ENCODE data around the gene SSBP4.

Gene SSBP4

DNA sequence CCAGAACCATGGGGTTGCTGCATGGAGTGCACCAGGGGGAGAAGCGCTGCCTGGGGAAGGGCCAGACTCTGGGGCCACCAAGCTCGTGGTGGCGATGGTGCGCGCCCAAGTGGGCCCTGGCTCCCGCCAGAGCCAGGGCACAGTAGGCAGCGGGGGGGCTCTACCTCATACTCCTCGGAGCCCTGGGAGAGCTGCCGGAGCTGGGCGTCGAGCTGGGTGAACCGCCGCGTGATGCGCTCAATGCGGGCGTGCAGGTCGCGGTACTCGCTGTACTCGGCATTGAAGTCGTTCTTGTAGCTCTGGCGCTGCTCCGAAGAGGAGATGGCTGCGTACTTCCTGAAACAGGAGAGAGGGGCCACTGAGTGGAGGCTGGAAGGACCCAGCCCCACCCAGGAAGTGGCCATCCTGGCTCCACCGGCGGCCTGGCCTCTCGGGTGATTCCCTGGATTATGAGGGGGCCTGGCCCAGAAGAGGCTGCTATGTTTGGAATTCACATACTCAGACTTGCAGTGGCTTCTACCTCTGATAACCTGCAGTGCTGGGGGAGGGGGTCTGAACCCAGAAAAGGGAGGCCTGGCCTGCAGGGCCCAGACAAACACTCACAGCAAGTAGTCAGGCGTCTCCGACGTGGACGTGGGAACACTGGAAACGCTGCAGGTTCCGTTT lies 27.1 kb downstream of the SSBP4 start:
- DNase-seq = no peak

DNA sequence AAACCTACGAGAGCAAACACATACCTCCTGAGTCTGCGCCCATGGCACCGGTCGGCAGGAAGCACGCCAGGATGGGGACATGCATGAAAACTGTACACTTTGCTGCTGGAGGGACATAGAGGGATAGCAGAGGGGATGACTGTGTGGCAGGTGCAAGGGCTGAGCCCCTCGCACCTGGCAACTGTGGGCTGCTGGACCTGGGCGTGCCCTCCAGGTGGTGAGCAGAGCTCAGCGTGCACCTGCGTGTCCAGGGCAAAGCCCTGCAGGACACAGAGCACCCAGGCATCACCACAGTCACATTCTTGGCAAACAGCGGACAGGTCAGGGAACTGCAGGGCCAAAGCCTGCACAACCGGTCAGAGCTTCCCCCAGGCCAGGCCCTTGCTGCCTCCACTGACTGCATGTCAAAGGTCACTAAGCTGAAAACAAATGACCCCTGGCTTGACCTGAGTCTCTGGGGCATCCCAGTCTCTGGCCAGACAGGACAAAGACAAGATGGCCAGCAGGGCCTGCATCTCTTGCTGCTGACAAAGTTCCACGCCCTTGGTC lies 27.7 kb downstream of the SSBP4 start:
- no peak for DNase-seq

DNA sequence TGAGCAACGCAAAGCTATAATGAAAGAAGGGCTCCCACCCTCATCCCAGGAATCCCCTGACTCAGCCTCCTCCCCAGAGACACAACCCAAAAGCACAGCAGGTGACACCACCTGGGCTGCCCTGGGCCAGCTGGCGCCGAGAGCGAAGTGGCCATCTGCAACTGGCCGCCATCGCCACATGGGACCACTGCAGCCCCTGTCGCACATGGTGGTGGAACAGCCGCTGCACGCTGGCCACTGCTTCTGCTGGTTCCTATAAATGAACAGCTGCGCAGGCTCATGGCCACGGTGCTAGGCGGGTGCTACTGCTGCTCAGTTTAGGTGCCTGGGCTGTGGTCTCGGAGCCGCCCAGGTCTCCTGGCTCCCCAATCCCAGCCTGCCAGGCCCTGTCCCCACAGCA lies 30.4 kb downstream of the SSBP4 start:
- DNase-seq = no peak

DNA sequence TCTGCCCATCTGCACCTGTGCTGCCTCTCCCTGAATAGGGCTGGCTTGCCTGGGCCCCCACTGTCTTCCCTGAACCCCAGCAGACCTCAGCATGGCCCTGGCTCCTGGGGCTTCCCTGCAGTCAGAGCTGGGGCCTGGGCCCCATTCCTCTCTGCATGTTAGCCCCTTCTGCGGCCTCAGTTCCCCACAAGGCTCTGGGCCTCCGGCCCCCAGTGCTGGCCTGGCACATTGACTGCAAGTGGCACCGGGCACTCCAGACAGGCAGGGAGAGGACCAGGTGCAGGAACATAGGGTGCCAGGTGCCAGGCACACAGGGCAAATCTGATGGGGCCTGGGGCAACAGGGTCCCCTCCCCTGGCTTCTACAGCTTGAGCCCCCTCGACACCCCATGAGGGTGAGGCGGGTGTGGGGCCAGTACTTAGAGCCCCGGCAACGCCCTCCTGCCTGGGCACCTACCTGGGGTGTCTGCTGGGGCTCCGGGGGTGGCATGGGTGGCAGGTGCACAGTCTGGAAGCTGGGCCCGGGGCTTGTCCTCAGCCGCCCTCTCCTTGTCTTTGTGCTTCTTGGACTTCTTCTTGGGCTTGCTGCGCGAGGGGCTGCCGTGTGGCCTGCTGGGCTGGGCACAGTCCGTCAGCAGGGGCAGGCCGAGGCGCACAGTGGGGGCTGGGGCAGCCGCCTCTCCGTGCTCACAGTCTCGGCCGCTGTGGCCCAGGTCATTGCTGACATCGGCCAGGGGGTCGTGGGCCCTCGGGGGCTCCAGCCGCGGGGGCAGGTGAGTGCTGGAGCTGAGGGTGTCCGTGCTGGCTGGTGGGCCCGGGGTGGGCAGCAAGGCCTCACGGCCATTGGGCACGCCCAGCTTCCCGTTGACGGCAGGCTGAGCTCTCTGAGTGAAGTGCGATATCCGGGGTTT lies 31.1 kb downstream of the SSBP4 start:
- no peak for DNase-seq

DNA sequence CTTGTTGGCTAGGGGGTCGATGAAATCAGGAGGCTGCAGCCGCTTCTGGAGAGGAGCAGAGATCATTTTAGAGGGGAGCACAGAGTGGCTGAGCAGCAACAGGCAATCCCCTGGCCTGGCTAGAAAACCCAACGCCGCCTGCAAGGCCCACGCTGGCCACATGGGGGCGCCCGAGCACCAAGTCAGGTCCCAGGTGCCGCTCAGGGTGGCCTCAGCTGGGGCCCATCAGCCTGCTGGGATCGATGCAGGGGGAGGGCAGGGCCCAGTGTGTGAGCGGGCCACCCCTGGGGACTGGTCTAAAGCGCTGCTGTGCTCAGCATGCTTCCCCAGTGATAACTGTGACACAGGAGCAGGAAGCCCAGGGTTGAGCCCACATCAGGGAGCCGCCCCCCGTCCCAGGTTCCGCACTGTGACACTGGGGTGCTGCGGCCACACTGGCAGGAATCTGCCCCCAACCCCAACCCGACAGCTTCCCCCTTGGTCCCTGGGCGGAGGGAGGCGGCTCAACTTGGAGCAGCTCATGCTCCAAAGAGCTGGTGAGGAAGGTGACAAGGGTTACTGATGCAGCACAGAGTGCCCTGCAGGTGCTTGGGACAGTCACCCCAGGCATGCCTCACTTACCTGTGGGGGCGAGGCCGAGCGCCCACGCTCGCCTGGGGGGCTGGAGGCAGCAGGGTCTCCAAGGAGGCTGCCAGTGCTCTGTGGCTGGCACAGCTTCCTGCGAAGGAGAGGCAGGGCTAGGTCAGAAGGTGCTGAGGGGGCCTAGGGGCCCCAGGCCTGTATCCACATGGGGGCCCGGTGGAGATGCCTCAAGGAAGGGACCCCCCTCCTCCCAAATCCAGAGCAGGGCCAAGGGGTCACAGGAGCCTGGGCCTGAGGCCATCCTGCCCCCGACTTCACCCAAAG lies 32.0 kb downstream of the SSBP4 start:
- peak in 1 of 2 experiments; percentile 75 for DNase-seq

DNA sequence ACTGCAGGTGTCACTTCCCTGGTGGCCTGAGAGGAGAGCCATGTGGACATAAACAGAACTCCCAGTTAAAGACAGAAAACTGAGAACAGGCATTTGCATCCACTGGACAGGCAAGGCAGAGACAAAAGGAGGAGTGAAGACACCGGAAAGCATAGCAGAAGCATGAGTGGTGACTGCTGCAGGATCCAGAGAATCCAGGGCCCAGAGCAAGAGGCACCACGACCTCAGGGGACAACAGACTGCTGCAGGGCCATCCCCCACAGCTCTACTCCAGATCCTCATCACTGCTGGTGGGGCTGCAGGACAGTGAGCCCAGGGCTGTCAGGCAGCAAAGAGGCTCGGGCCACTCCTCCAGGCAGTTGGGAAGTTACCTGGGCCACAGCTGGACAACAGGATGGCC lies 33.2 kb downstream of the SSBP4 start:
- no peak for DNase-seq

DNA sequence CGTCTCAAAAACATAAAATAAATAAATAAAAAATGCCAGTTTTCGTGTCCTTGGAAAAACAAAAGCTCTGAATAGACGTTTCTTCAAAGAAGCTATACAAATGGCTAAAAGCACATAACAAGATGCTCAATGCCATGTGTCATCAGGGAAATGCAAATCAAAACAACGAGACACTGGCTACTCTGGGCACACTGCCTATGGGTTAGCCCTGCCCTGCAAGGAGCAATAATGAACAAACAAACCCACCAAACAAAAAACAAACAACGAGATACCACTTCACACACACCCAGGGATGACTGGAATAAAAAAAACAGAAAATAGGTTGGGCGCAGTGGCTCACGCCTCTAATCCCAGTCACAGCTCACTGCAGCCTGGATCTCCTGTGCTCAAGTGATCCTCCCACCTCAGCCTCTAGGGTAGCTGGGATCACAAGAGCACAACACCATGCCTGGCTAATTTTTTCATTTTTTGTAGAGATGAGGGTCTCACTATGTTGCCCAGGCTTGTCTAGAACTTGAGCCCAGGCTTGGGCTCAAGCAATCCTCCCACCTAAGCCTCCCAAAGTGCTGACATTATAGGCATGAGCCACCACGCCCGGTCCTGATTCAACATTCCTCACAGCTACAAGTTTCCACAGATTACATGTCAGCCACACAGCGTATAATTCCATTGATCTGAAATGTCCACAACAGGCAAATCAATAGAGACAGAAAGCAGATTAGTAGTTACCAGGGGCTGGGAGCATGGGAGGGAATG lies 34.2 kb downstream of the SSBP4 start:
- no peak for DNase-seq

DNA sequence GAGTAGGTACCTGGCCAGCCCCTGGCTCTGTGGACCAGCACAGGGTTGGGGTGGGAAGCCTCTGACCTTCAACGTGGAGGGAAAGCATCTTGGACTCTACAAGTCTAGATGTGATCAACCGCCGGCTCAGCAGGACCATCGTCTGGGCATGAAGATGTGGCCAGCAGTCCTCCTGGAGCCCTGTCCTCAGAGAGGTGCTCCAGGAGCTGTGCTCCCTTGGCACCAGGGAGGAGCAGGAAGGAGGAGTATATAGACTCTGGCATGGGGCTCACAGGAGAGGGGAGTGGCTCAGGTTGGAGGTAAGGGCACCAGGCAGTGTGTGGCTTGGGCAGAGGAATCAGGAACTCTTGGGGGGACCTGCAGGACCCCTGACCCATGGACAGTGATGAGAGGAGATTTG lies 37.1 kb downstream of the SSBP4 start:
- DNase-seq = no peak

DNA sequence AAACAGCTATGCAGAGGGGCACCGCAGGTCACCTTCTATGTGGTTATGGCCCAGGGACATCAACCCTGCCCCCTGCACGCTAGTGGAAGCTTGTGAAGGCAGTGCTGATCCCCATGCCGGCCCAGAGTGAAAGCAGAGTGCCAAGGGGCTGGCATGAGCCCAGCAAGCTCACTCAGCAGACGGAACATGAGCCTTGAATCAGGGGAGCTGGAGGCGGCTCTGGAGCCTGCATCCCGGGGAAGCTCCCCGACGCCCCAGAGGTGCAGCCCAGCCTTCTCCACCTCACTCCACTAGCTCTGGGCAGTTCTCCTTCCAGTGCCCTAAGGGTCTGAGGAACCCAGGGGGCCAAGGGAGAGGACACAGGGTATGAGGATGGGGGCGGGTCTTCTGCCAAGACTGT lies 37.8 kb downstream of the SSBP4 start:
- DNase-seq = no peak

DNA sequence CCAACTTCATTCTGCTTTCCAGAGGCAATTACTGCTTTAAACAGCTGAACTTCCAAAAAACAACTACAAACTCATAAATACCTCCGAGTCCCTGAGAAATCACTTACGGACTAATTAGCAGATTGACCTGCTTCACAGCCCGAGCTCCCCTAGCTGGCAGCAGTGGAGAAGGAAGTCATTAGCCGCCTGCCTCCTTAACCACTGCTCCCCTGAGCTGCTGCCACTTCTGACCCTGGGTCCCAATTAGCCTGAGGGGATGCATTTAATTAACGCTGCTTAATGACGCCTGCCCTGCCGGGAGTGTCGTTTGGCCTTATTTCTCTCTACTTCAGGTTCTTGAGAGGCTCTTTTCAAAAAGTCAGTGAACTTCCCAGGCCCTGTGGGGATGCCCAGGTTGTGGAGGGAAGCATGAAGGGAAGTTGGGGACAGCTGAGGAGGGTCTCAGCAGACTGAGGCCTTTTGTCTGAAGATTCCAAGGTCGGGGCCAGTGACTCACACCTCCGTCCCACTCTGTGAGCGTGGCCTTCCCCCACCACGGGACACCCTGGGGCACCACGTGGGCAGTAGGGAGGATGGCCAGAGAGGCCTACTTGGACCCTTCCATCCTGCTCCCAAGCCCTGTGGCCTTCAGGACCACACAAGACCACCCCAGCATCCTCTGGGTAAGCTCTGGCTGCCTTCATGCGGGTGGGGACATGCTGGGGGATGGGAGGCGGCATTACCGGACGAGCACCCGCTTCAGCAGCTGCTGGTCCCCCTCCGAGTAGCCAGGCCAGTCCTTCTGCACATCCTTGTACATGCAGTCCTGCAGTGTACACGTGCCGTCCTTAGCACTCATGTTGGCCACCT lies 38.5 kb downstream of the SSBP4 start:
- DNase-seq = no peak

DNA sequence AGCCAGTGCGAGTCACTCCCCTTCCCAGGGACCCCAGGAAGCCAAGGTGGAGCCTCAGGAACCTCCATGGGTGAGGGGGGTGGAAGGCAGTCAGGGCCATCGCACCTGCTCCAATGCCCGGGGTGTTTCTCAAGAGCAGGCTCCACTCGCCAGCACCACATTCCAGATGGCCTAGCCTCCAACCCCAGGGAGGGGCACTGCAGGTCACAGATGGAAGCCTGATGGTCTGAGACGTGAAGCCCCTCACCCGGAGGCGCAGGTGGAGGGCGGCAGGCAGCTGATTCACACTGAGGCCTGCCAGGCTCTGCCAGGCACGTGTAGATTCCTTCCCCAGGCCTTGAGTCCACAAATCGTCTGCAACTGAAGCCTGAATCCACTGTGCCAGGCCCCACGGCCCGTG lies 41.7 kb downstream of the SSBP4 start:
- DNase-seq = no peak

DNA sequence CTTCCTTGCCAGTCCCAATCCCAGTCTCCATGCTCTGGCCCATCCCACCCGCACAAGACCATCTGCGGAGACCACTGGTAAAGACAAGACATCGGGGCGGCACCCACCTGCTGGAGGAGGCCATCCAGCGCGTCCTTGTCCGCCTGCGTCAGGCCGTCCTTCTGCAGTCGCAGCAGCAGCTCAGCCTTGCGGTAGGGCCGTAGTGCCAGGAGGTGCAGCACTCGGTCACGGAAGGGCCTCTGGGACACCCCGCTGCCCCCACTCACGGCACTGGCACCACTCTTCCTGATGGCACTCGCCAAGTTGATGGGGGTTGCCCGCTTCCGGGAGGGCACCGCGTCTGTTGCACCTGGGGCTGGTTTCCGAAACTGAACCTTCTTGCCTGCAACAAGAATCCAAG lies 42.3 kb downstream of the SSBP4 start:
- DNase-seq = no peak

DNA sequence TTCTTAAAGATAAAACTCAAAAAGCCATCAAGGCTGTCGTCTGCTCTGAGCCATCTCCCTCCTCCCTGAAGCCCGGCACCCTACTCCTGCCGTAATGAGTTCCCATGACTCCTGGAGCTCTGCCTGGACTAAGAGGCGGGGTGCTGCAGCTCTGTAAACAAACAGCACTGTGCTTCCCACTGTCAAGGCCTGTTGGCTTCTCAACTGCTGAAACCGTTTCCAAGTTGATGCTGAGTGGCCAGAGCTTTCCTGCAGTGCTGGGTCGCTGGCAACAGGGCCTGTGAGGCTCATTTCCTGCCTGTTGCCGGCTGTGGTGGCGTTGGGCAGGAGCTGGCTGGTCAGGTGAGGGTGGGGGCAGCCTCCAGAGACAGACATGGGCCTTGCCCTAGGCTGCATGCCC lies 45.4 kb downstream of the SSBP4 start:
- DNase-seq = peak; percentile 57 to 67

DNA sequence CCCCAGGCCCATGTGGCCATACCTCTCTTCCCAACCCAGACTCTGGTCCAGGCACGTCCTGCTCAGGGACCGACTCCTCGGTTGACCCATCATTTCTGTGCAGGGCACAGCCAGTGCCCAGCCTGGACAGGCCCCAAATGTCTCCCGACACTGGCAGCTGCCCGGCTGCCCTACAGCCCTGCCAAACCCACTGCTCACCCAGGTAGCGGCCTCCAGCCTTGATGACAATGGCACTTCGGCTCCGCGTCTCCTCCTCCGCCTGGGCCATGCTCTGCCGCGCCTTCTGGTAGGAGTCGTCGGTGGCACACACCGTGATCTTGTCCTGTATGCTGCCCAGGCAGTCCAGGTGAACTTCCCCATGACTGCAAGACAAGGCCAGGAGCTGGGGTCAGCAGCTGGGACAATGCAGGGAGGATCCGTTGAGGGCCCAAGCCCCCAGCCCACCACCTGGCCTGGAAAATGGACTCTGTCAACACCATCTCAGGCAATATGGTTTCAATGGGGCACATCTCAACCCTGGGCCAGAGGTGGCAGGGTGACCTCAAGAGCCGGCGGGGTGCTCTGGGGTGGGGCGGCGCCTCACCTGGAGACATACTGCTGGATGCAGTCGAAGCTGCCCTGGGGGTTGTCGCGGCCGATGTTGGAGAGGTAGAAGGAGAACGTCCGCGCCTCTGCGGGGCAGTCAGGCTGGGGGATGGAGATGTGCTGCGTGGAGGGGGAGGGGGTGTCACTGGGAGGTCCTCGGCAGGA lies 46.2 kb downstream of the SSBP4 start:
- DNase-seq = no peak

DNA sequence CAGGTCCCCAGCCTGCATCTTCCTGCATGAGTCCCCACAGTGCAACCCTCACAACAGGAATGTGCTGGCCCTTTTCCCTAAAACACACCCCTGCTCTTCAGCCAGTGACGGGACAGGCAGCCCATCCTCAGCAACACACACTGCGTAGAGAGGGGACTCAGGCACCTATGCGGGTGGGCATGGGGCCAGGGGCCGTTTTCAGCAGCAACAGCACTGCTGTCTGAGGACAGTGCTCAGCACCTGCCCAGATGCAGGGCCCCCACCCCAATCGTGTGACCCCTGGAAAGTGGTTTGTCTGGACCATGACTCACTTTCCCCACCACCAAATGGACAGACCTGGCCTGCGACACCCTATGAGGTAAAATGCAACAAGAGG lies 46.8 kb downstream of the SSBP4 start:
- DNase-seq = no peak

DNA sequence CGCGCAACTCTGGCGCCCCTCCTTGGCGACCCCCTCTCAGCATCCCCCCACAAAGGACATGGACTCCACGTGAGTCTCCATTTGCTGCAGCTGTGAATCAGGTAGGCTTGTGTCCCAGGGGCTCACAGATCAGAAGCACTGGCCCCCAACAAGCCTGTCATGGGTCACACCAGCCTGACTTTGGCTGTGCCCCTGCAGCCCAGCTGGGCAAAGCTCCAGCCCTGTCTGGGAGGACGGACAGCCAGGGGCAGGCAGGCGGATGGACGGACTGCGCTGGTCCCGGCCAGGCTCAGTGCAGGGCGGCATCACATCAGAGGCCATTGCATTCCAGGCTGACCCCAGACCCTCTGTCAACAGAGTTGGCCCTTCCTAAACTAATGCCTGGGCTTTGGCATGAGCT lies 47.2 kb downstream of the SSBP4 start:
- no peak for DNase-seq

DNA sequence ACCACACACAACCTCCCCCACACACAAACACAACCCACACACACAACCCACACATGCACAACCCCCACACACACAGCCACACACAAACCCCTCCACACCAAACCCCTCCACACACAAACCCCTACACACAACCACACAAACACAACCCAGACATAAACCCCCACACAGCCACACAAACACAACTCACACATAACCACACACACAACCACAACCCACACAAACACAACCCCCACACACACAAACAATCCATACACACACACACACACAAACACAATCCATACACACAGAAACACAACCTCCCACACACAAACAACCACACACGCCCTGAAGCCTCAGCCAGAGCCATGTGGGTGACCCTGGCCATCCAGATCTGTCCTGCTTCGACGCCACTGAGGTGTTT lies 48.8 kb downstream of the SSBP4 start:
- no peak for DNase-seq

DNA sequence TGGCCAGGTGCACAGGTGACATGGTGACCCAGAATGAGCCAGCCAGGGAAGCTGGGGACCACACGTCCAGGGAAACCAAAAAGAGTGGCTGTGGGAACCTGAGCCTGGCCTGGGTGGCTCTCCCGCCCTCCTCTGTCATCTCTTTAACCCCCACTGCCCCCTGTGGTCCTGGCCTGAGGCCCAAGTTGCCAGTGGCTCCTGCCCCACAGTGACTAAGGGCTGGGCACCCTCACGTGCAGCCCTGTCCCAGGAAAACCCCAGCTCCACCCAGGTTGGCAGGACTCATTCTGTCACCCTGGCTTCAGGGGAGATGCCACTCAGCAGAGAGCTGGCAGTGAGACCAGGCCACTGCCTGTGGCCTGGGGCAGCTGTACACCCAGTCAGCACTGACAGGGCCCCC lies 49.3 kb downstream of the SSBP4 start:
- no peak for DNase-seq

DNA sequence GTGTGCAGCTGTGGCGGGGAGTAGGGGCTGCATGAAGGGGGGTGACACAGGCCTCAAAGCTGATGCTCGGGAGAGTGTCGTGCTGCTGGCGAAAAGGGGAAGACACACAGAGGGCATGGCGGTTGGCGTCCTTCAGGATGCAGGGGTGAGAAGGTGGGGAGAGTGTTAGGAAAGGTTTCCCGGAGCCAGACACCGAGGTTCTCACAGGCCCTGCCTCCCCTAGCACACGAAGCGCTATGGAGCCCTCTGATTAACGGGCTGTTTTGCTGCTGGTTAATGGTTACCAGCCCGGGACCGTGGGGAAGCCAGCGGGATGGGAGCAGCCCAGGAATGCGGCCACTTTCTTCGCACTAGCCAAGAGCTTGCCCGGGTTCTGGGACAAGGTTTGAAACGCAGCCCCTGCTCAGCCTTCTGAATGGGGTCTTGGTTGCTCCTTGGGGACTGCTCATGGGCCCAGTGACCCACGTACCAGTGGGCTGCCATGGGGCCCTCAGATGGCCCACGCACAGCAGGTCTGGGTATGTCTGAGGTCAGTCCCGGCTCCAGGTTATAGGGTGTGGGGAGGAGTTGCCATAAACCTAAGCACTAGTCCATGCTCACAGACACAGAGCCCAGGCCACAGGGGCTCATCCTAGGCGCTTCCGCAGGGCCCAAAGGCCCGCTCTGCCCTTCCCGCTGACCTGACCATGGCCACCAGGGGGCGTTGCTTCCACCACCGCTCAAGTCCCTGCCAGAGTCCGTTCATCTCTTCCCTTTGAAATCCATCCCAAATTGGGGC lies 50.1 kb downstream of the SSBP4 start:
- DNase-seq = peak; percentile 9 to 59

DNA sequence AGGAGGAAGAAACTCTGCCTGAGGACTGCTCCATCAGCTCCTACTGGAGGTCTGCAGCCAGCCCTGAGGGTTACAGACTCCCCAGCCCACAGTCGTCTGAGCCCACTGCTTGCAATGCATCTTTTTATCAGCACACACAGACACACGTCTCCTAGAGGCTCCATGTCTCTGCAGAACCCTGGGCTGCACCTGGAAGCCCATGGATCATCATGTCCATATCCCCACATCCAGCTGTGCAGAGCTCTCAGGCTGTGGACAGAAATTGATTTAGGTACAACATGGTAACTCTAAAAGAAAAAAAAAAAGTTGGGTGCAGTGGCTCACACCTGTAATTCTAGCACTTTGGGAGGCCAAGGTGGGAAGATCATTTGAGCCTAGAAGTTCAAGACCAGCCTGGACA lies 51.6 kb downstream of the SSBP4 start:
- DNase-seq = no peak
